HEK293 (cell line): ENCODE data around the gene VPS37C.

ENCODE experiments used
- BCL11A ChIP-seq: fragments of 450-650 bp; formaldehyde crosslinking; IDR thresholded peaks from 2 replicates; pipeline ENCODE4 v1.5.1; 2016; ENCODE audit warnings: low read depth, missing biosample characterization, missing genetic modification characterization
- SCRT2 ChIP-seq: fragments of 450-650 bp; formaldehyde crosslinking; IDR thresholded peaks from 2 replicates; pipeline ENCODE4 v1.5.1; 2016; ENCODE audit warnings: missing biosample characterization, missing genetic modification characterization
- SP2 ChIP-seq: fragments of 450-650 bp; formaldehyde crosslinking; IDR thresholded peaks from 2 replicates; pipeline ENCODE4 v1.5.1; 2016; ENCODE audit warnings: missing biosample characterization, missing genetic modification characterization
- TRIM28 ChIP-seq: IDR thresholded peaks from 2 replicates; pipeline ENCODE4 v1.6.1; 2011; ENCODE audit warnings: low read length, control low read depth, borderline replicate concordance
- ZBTB1 ChIP-seq: fragments of 450-650 bp; formaldehyde crosslinking; IDR thresholded peaks from 2 replicates; pipeline ENCODE4 v1.5.1; 2016; ENCODE audit warnings: missing biosample characterization, missing genetic modification characterization
- ZFP69B ChIP-seq: fragments of 450-650 bp; formaldehyde crosslinking; IDR thresholded peaks from 2 replicates; pipeline ENCODE4 v1.5.1; 2016; ENCODE audit warnings: missing biosample characterization, missing genetic modification characterization
- ZNF23 ChIP-seq: fragments of 450-650 bp; formaldehyde crosslinking; IDR thresholded peaks from 2 replicates; pipeline ENCODE4 v1.5.1; 2016; ENCODE audit warnings: missing biosample characterization, missing genetic modification characterization, borderline replicate concordance
- ZNF626 ChIP-seq: fragments of 450-650 bp; sonication (Bioruptor Pico); formaldehyde crosslinking; IDR thresholded peaks from 2 replicates; pipeline ENCODE4 v1.5.1; 2018; ENCODE audit warnings: missing biosample characterization, missing genetic modification characterization, inconsistent platforms
- ZNF654 ChIP-seq: fragments of 450-650 bp; formaldehyde crosslinking; IDR thresholded peaks from 2 replicates; pipeline ENCODE4 v1.5.1; 2016; ENCODE audit warnings: low read depth, missing biosample characterization, missing genetic modification characterization
- TF ChIP-seq, protein P1 (sequence below): fragments of 450-650 bp; formaldehyde crosslinking; IDR thresholded peaks from 2 replicates; pipeline ENCODE4 v1.5.1; 2016; ENCODE audit warnings: missing biosample characterization, missing genetic modification characterization
- TF ChIP-seq, protein P2 (sequence below): fragments of 450-650 bp; formaldehyde crosslinking; IDR thresholded peaks from 2 replicates; pipeline ENCODE4 v1.5.1; 2016; ENCODE audit warnings: missing biosample characterization, missing genetic modification characterization, borderline replicate concordance
- TF ChIP-seq, protein P3 (sequence below): fragments of 450-650 bp; formaldehyde crosslinking; IDR thresholded peaks from 2 replicates; pipeline ENCODE4 v1.5.1; 2017; ENCODE audit warnings: missing biosample characterization, missing genetic modification characterization
- TF ChIP-seq, protein P4 (sequence below): fragments of 450-650 bp; formaldehyde crosslinking; IDR thresholded peaks from 2 replicates; pipeline ENCODE4 v1.5.1; 2016; ENCODE audit warnings: missing biosample characterization, missing genetic modification characterization, low read depth
- TF ChIP-seq, protein P5 (sequence below): fragments of 450-650 bp; formaldehyde crosslinking; IDR thresholded peaks from 2 replicates; pipeline ENCODE4 v1.5.1; 2016; ENCODE audit warnings: missing biosample characterization, missing genetic modification characterization

DNA sequence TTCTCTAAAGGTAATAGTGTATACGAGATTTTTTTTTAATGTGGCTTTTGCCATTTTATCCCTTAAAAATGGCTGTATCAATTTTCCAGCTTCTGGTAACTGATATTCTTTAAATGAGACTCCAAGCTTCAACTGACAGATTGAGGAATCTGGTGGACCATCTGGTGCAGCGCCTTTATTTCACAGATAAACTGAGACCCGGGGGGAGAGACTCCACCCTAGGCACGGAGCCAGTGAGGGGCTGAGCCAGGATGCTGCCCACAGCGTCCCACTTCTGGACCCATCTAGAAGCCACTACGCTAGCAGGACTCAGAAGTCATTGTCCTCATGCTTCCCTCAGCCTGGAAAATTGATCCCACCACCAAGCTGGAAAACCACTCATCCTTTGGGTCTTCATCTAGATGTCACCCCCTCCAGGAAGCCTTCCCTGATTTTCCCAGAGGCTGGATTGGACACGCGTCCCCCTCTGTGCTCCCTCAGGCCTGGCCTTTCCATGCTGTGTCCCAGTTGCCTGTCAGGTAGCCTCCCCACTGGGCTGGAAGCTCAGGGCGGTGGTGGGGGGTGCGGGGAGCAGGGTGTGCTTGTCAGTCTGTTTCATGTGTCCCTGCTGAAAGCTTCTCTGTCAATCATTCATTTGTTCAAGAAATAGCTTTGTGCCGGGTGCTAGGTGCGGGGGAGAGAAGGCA, 71.3 kb downstream of the VPS37C start:
- TF ChIP-seq ZNF23 (tag by site-specific recombination) (no peak), TRIM28 (no peak), ZFP69B (tag by site-specific recombination) (no peak), ZNF654 (tag by site-specific recombination) (no peak), ZBTB1 (tag by site-specific recombination) (no peak), ZNF626 (tag by site-specific recombination) (no peak), BCL11A (tag by site-specific recombination) (no peak), SCRT2 (no peak), SP2 (tag by site-specific recombination) (no peak)
- TF ChIP-seq, protein P1, sequence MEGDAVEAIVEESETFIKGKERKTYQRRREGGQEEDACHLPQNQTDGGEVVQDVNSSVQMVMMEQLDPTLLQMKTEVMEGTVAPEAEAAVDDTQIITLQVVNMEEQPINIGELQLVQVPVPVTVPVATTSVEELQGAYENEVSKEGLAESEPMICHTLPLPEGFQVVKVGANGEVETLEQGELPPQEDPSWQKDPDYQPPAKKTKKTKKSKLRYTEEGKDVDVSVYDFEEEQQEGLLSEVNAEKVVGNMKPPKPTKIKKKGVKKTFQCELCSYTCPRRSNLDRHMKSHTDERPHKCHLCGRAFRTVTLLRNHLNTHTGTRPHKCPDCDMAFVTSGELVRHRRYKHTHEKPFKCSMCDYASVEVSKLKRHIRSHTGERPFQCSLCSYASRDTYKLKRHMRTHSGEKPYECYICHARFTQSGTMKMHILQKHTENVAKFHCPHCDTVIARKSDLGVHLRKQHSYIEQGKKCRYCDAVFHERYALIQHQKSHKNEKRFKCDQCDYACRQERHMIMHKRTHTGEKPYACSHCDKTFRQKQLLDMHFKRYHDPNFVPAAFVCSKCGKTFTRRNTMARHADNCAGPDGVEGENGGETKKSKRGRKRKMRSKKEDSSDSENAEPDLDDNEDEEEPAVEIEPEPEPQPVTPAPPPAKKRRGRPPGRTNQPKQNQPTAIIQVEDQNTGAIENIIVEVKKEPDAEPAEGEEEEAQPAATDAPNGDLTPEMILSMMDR (tag by site-specific recombination), result no peak
- TF ChIP-seq, protein P2, sequence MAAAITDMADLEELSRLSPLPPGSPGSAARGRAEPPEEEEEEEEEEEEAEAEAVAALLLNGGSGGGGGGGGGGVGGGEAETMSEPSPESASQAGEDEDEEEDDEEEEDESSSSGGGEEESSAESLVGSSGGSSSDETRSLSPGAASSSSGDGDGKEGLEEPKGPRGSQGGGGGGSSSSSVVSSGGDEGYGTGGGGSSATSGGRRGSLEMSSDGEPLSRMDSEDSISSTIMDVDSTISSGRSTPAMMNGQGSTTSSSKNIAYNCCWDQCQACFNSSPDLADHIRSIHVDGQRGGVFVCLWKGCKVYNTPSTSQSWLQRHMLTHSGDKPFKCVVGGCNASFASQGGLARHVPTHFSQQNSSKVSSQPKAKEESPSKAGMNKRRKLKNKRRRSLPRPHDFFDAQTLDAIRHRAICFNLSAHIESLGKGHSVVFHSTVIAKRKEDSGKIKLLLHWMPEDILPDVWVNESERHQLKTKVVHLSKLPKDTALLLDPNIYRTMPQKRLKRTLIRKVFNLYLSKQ (tag by site-specific recombination), result no peak
- TF ChIP-seq, protein P3, sequence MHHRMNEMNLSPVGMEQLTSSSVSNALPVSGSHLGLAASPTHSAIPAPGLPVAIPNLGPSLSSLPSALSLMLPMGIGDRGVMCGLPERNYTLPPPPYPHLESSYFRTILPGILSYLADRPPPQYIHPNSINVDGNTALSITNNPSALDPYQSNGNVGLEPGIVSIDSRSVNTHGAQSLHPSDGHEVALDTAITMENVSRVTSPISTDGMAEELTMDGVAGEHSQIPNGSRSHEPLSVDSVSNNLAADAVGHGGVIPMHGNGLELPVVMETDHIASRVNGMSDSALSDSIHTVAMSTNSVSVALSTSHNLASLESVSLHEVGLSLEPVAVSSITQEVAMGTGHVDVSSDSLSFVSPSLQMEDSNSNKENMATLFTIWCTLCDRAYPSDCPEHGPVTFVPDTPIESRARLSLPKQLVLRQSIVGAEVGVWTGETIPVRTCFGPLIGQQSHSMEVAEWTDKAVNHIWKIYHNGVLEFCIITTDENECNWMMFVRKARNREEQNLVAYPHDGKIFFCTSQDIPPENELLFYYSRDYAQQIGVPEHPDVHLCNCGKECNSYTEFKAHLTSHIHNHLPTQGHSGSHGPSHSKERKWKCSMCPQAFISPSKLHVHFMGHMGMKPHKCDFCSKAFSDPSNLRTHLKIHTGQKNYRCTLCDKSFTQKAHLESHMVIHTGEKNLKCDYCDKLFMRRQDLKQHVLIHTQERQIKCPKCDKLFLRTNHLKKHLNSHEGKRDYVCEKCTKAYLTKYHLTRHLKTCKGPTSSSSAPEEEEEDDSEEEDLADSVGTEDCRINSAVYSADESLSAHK, result no peak
- TF ChIP-seq, protein P4, sequence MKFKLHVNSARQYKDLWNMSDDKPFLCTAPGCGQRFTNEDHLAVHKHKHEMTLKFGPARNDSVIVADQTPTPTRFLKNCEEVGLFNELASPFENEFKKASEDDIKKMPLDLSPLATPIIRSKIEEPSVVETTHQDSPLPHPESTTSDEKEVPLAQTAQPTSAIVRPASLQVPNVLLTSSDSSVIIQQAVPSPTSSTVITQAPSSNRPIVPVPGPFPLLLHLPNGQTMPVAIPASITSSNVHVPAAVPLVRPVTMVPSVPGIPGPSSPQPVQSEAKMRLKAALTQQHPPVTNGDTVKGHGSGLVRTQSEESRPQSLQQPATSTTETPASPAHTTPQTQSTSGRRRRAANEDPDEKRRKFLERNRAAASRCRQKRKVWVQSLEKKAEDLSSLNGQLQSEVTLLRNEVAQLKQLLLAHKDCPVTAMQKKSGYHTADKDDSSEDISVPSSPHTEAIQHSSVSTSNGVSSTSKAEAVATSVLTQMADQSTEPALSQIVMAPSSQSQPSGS, result no peak
- TF ChIP-seq, protein P5, sequence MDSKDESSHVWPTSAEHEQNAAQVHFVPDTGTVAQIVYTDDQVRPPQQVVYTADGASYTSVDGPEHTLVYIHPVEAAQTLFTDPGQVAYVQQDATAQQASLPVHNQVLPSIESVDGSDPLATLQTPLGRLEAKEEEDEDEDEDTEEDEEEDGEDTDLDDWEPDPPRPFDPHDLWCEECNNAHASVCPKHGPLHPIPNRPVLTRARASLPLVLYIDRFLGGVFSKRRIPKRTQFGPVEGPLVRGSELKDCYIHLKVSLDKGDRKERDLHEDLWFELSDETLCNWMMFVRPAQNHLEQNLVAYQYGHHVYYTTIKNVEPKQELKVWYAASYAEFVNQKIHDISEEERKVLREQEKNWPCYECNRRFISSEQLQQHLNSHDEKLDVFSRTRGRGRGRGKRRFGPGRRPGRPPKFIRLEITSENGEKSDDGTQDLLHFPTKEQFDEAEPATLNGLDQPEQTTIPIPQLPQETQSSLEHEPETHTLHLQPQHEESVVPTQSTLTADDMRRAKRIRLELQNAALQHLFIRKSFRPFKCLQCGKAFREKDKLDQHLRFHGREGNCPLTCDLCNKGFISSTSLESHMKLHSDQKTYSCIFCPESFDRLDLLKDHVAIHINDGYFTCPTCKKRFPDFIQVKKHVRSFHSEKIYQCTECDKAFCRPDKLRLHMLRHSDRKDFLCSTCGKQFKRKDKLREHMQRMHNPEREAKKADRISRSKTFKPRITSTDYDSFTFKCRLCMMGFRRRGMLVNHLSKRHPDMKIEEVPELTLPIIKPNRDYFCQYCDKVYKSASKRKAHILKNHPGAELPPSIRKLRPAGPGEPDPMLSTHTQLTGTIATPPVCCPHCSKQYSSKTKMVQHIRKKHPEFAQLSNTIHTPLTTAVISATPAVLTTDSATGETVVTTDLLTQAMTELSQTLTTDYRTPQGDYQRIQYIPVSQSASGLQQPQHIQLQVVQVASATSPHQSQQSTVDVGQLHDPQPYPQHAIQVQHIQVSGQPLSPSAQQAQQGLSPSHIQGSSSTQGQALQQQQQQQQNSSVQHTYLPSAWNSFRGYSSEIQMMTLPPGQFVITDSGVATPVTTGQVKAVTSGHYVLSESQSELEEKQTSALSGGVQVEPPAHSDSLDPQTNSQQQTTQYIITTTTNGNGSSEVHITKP (tag by site-specific recombination), result no peak
